Subcutaneous abdominal adipose tissue (tissue), 5 donors: ENCODE results near the gene RNASEL.
"Not testable (repeated sequence)": the region's sequence is repeated elsewhere in the genome, so short reads cannot be mapped to it uniquely, and the experiment has no call there.

Experiments
- H3K27ac ChIP-seq: one replicate; pipeline ENCODE4 v1.7.0; 2013; ENCODE audit warnings: low read depth, mild to moderate bottlenecking, inconsistent platforms, low read length, moderate library complexity
- H3K27me3 ChIP-seq, 5 donors: one replicate each; pipeline ENCODE4 v1.7.0; 2013; ENCODE audit warnings: low read length in 5 of 5, inconsistent platforms in 1 of 5; ENCODE audit not compliant: control insufficient read depth in 5 of 5, insufficient read depth in 4 of 5
- H3K36me3 ChIP-seq, 5 donors: one replicate each; pipeline ENCODE4 v1.7.0; 2013; ENCODE audit warnings: low read length in 5 of 5; ENCODE audit not compliant: control insufficient read depth in 5 of 5, insufficient read depth in 5 of 5
- H3K4me1 ChIP-seq, 5 donors: one replicate each; pipeline ENCODE4 v1.7.0; 2013; ENCODE audit warnings: low read length in 5 of 5, mild to moderate bottlenecking in 3 of 5, moderate library complexity in 1 of 5; ENCODE audit not compliant: control insufficient read depth in 5 of 5, insufficient read depth in 5 of 5
- H3K4me3 ChIP-seq, 5 donors: one replicate each; pipeline ENCODE4 v1.7.0; 2013; ENCODE audit warnings: low read length in 5 of 5, low read depth in 1 of 5
- H3K9ac ChIP-seq, 5 donors: one replicate each; pipeline ENCODE4 v1.7.0; 2013; ENCODE audit warnings: low read length in 5 of 5, mild to moderate bottlenecking in 4 of 5, moderate library complexity in 3 of 5
- H3K9me3 ChIP-seq, 5 donors: one replicate each; pipeline ENCODE4 v1.7.0; 2013; ENCODE audit warnings: low read length in 5 of 5; ENCODE audit not compliant: control insufficient read depth in 5 of 5
- donor health status: healthy.
- donor health status: healthy.
- donor health status: healthy.
- donor health status: healthy.
- donor health status: healthy.

The RNASEL gene

GRCh38 chr1:182552527-182552926 is 36.5 kb downstream of the RNASEL start:
- H3K9me3 ChIP-seq = peaks cover 5 to 12% (median 7%) of the 10 kb centered on the region in 5 donors
- no peaks in the 10 kb centered on the region for H3K36me3 ChIP-seq
- H3K27me3 ChIP-seq = no peaks in the 10 kb centered on the region
- no peaks in the 10 kb centered on the region for H3K4me1 ChIP-seq
- no peak overlapping the region for H3K27ac ChIP-seq
- H3K9ac ChIP-seq = no peak overlapping the region
- H3K4me3 ChIP-seq = no peak overlapping the region

DNA sequence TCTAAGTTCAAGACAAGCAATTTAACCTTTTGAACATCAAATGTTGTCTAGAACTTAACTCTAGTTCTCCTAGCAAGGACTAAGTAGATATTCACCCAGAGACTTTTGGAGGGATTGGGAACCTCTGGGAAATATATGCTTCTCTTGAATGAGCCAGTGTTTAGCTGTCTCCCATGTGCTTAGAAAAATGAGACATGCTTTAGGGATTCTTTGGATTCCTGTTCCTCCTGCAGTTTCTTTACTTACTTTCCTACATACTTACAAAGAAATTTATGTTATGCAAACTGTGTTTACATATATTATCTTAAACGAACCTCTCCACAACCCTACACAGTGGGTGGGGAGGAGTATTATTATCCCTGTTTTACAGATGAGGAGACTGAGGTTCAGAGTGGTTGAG is 39.2 kb downstream of the RNASEL start:
- no peak overlapping the region for H3K9ac ChIP-seq

GRCh38 chr1:182549346-182549745 is 39.7 kb downstream of the RNASEL start:
- Histone ChIP-seq H3K27ac (no peak overlapping the region), H3K9ac (no peak overlapping the region), H3K4me1 (no peaks in the 10 kb centered on the region), H3K36me3 (no peaks in the 10 kb centered on the region), H3K4me3 (no peak overlapping the region), H3K27me3 (no peaks in the 10 kb centered on the region), H3K9me3 (peaks cover 5 to 12% (median 7%) of the 10 kb centered on the region in 5 donors)

More for the DNA sequence above, 39.2 kb downstream of the RNASEL start:
- Histone ChIP-seq H3K4me3 (no peak overlapping the region), H3K9me3 (peaks cover 5 to 12% (median 7%) of the 10 kb centered on the region in 5 donors), H3K27ac (no peak overlapping the region), H3K27me3 (no peaks in the 10 kb centered on the region), H3K4me1 (no peaks in the 10 kb centered on the region), H3K36me3 (no peaks in the 10 kb centered on the region)

GRCh38 chr1:182533896-182534295 is 55.2 kb downstream of the RNASEL start:
- Histone ChIP-seq H3K9ac (no peak overlapping the region), H3K9me3 (no peaks in the 10 kb centered on the region), H3K36me3 (no peaks in the 10 kb centered on the region), H3K4me1 (no peaks in the 10 kb centered on the region), H3K4me3 (no peak overlapping the region), H3K27me3 (no peaks in the 10 kb centered on the region), H3K27ac (no peak overlapping the region)

DNA sequence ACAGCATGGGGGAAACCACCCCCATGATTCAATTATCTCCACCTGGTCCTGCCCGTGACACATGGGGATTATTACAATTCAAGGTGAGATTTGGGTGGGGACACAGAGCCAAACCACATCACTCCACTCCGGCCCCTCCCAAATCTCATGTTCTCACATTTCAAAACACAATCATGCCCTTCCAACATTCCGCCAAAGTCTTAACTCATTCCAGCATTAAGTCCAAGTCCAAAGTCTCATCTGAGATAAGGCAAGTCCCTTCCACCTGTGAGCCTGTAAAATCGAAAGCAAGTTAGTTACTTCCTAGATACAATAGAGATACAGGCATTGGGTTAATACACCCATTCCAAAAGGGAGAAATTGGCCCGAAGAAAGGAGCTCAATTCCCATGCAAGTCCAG is 60.9 kb downstream of the RNASEL start:
- H3K9ac ChIP-seq, H3K36me3 ChIP-seq, H3K4me1 ChIP-seq, H3K27me3 ChIP-seq, H3K27ac ChIP-seq, H3K4me3 ChIP-seq: not testable (repeated sequence)
- H3K9me3 ChIP-seq = peaks cover 5 to 22% (median 9%) of the 10 kb centered on the region in 5 donors

DNA sequence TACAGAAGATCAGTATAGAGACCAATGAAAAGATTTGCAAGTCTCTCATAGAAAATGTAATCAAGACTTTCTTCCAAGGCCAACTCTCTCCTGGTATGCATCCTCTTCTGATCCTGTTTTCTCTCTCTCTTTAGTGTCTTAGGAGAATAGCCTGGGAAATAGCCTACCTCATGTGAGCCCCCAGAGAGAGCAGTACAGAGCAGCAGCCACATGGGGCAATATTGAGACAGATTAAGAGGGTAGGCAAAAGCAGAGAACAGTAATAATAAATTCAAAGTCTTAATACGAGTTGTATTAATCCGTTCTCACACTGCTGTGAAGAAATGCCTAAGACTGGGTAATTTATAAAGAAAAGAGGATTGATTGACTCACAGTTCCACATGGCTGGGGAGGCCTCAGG is 61.4 kb downstream of the RNASEL start:
- no peaks in the 10 kb centered on the region for H3K36me3 ChIP-seq

GRCh38 chr1:182525342-182525741 is 63.7 kb downstream of the RNASEL start:
- H3K4me1 ChIP-seq = no peaks in the 10 kb centered on the region
- no peak overlapping the region for H3K4me3 ChIP-seq
- no peak overlapping the region for H3K9ac ChIP-seq
- peaks cover 5 to 22% (median 9%) of the 10 kb centered on the region in 5 donors for H3K9me3 ChIP-seq
- H3K27me3 ChIP-seq = no peaks in the 10 kb centered on the region
- H3K36me3 ChIP-seq = no peaks in the 10 kb centered on the region
- H3K27ac ChIP-seq = no peak overlapping the region

More for the DNA sequence above, 61.4 kb downstream of the RNASEL start:
- no peak overlapping the region for H3K27ac ChIP-seq
- no peaks in the 10 kb centered on the region for H3K27me3 ChIP-seq
- no peak overlapping the region for H3K9ac ChIP-seq
- H3K4me3 ChIP-seq = no peak overlapping the region
- peaks cover 5 to 22% (median 9%) of the 10 kb centered on the region in 5 donors for H3K9me3 ChIP-seq
- H3K4me1 ChIP-seq = no peaks in the 10 kb centered on the region
